Suprapubic skin (tissue), 4 donors: Measurements from ENCODE around the gene BTG3. TPM values are rescaled to one million over a fixed set of nuclear protein-coding genes. Genes with fewer than 3 reads are reported as not detected.

Source experiments
- DNase-seq, 2 donors: peaks; one replicate each; pipeline ENCODE4 v3.0.0-alpha.2; 2019; ENCODE audit warnings: low spot score in 2 of 2
- H3K27ac ChIP-seq: fragments of 200-600 bp; sonication (generic); one replicate; pipeline ENCODE4 v1.5.1; 2019
- H3K27me3 ChIP-seq: fragments of 200-600 bp; sonication (generic); one replicate; pipeline ENCODE4 v1.5.1; 2019
- H3K36me3 ChIP-seq: fragments of 200-600 bp; sonication (generic); one replicate; pipeline ENCODE4 v1.5.1; 2019
- H3K4me1 ChIP-seq: fragments of 200-600 bp; sonication (generic); one replicate; pipeline ENCODE4 v1.5.1; 2019
- H3K4me3 ChIP-seq: fragments of 200-600 bp; sonication (generic); one replicate; pipeline ENCODE4 v1.5.1; 2019; ENCODE audit warnings: mild to moderate bottlenecking
- H3K9me3 ChIP-seq: fragments of 200-600 bp; sonication (generic); one replicate; pipeline ENCODE4 v1.5.1; 2019
- CTCF ChIP-seq, 2 donors: fragments of 200-600 bp in 1 of 2; fragments of 450-650 bp in 1 of 2; sonication (generic) in 1 of 2; IDR thresholded peaks; one replicate each; pipeline ENCODE4 v1.5.1; 2016 to 2019; ENCODE audit warnings: antibody characterized with exemption in 2 of 2, mild to moderate bottlenecking in 1 of 2, moderate library complexity in 1 of 2
- EP300 ChIP-seq: sonication (generic); formaldehyde crosslinking; IDR thresholded peaks from one replicate; pipeline ENCODE4 v1.6.1; 2017; ENCODE audit warnings: antibody characterized with exemption
- POLR2A ChIP-seq, 2 donors: fragments of 450-650 bp; IDR thresholded peaks; one replicate each; pipeline ENCODE4 v1.6.1; 2017; ENCODE audit warnings: antibody characterized with exemption in 2 of 2, mild to moderate bottlenecking in 2 of 2, moderate library complexity in 2 of 2
- POLR2AphosphoS5 ChIP-seq, 3 donors: sonication (generic); formaldehyde crosslinking; IDR thresholded peaks; one replicate each; pipeline ENCODE4 v1.6.1; 2017; ENCODE audit warnings: antibody characterized with exemption in 3 of 3
- WGBS: methylation state at CpG from one replicate; pipeline ENCODE4 v1.1.5; 2018; 5-methylcytosine and 5-hydroxymethylcytosine counted together
- total RNA-seq, 4 donors: library from RNA; depleted of rRNA; stranded (reverse); fragments of >200 nt; gene quantifications; one replicate each; pipeline ENCODE4 v1.1.0, GENCODE V29; 2016

The BTG3 gene
- total RNA-seq, 4 donors from 2014 or later = 50.4 to 81.5 (median 72.4) TPM

GRCh38 chr21:17631195-17631594 lies 18.5 kb upstream of the BTG3 start:
- H3K27me3 ChIP-seq = no peaks in the 10 kb centered on the region
- TF ChIP-seq EP300 (no peak), POLR2AphosphoS5 (IDR thresholded peaks at IDR 0.05) (no peak), CTCF (IDR thresholded peaks at IDR 0.05) (no peak), POLR2A (IDR thresholded peaks at IDR 0.05) (no peak)
- no peaks in the 10 kb centered on the region for H3K36me3 ChIP-seq
- no peak for DNase-seq
- H3K4me1 ChIP-seq = no peaks in the 10 kb centered on the region
- no peak overlapping the region for H3K27ac ChIP-seq
- 52% methylated on average over 4 of the region's 4 CpGs for WGBS
- no peak overlapping the region for H3K4me3 ChIP-seq
- H3K9me3 ChIP-seq = no peaks in the 10 kb centered on the region

- no peak for DNase-seq
- no peaks in the 10 kb centered on the region for H3K9me3 ChIP-seq
- no peaks in the 10 kb centered on the region for H3K36me3 ChIP-seq
- no peak overlapping the region for H3K27ac ChIP-seq
- H3K4me3 ChIP-seq = no peak overlapping the region
- TF ChIP-seq POLR2AphosphoS5 (IDR thresholded peaks at IDR 0.05) (no peak), EP300 (no peak), CTCF (IDR thresholded peaks at IDR 0.05) (no peak), POLR2A (IDR thresholded peaks at IDR 0.05) (no peak)
- peaks cover 5% of the 10 kb centered on the region for H3K4me1 ChIP-seq
- no peaks in the 10 kb centered on the region for H3K27me3 ChIP-seq
- 39% methylated on average over 2 of the region's 2 CpGs for WGBS
These were observed 9.3 kb upstream of the BTG3 start for GRCh38 chr21:17622018-17622417.

GRCh38 chr21:17616831-17617230 lies 4.1 kb upstream of the BTG3 start:
- peaks cover 6% of the 10 kb centered on the region for H3K4me1 ChIP-seq
- TF ChIP-seq EP300 (no peak), POLR2AphosphoS5 (IDR thresholded peaks at IDR 0.05) (no peak), POLR2A (IDR thresholded peaks at IDR 0.05) (no peak), CTCF (IDR thresholded peaks at IDR 0.05) (no peak)
- no peak overlapping the region for H3K4me3 ChIP-seq
- no peak for DNase-seq
- 81% methylated on average over 1 of the region's 1 CpG for WGBS
- no peaks in the 10 kb centered on the region for H3K27me3 ChIP-seq
- no peak overlapping the region for H3K27ac ChIP-seq
- no peaks in the 10 kb centered on the region for H3K9me3 ChIP-seq
- H3K36me3 ChIP-seq = no peaks in the 10 kb centered on the region

- WGBS = 23% methylated on average over 13 of the region's 16 CpGs
- Histone ChIP-seq H3K27ac (peak overlapping the region; percentile 97), H3K27me3 (no peaks in the 10 kb centered on the region), H3K36me3 (no peaks in the 10 kb centered on the region), H3K4me3 (peak overlapping the region; percentile 98), H3K4me1 (peaks cover 26% of the 10 kb centered on the region), H3K9me3 (no peaks in the 10 kb centered on the region)
- no peak for TF ChIP-seq POLR2A (IDR thresholded peaks at IDR 0.05)
- DNase-seq = peak in 1 of 2 donors; percentile 77
These were observed 558 bp upstream of the BTG3 start for GRCh38 chr21:17613242-17613676.

- peak overlapping the region; percentile 97 for H3K27ac ChIP-seq
- no peaks in the 10 kb centered on the region for H3K36me3 ChIP-seq
- H3K9me3 ChIP-seq = no peaks in the 10 kb centered on the region
- TF ChIP-seq CTCF (IDR thresholded peaks at IDR 0.05) (no peak), EP300 (no peak), POLR2AphosphoS5 (IDR thresholded peaks at IDR 0.05) (no peak), POLR2A (IDR thresholded peaks at IDR 0.05) (no peak)
- WGBS = 5% methylated on average over 4 of the region's 50 CpGs
- peaks cover 31% of the 10 kb centered on the region for H3K4me1 ChIP-seq
- H3K4me3 ChIP-seq = peak overlapping the region; percentile 98
- no peaks in the 10 kb centered on the region for H3K27me3 ChIP-seq
- DNase-seq = peak; percentile 76 to 83
These were observed 607 bp downstream of the BTG3 start for GRCh38 chr21:17612023-17612564.
